COLO668 (cell line): ENCODE results near the gene IL17REL.
A peak's percentile ranks its signal among the peaks of the same experiment; 100 is the strongest.

Experiments used
- DNase-seq: peaks from one replicate; lab custom pipeline; 2025; ENCODE audit not compliant: unreplicated experiment; lab: John Stamatoyannopoulos, UW

Gene IL17REL

GRCh38 chr22:49969751-49970527 lies 42.6 kb downstream of the IL17REL start:
- DNase-seq, result no peak

GRCh38 chr22:49968831-49969661 lies 43.5 kb downstream of the IL17REL start:
- DNase-seq, result no peak

- no peak for DNase-seq
Measured at GRCh38 chr22:49968313-49968830, 44.2 kb downstream of the IL17REL start.

GRCh38 chr22:49967706-49968208 lies 44.8 kb downstream of the IL17REL start:
- no peak for DNase-seq

- no peak for DNase-seq
Measured at GRCh38 chr22:49966774-49967705, 45.5 kb downstream of the IL17REL start.

GRCh38 chr22:49966041-49966773 lies 46.4 kb downstream of the IL17REL start:
- no peak for DNase-seq

GRCh38 chr22:49965091-49966040 lies 47.2 kb downstream of the IL17REL start:
- DNase-seq, result no peak

GRCh38 chr22:49964136-49965090 lies 48.2 kb downstream of the IL17REL start:
- DNase-seq, result no peak

- DNase-seq, result no peak
Measured at GRCh38 chr22:49963647-49964026, 48.9 kb downstream of the IL17REL start.

GRCh38 chr22:49962751-49963646 lies 49.6 kb downstream of the IL17REL start:
- no peak for DNase-seq

- DNase-seq, result peak; percentile 94
Measured at GRCh38 chr22:49962012-49962750, 50.4 kb downstream of the IL17REL start.

- DNase-seq, result peak; percentile 60
Measured at GRCh38 chr22:49961601-49962011, 51.0 kb downstream of the IL17REL start.

GRCh38 chr22:49961005-49961600 lies 51.5 kb downstream of the IL17REL start:
- DNase-seq, result peak; percentile 72

- peak; percentile 98 for DNase-seq
Measured at GRCh38 chr22:49960159-49961004, 52.2 kb downstream of the IL17REL start, which contains the start of gene PIM3. TSS of gene PIM3 (plus strand) at chr22:49960772. CDS start at chr22:49960948, 176 bp downstream.

GRCh38 chr22:49959782-49960158 lies 52.8 kb downstream of the IL17REL start:
- no peak for DNase-seq
